Neural crest cell (in vitro differentiated cells): ENCODE data around the gene RPL35. TPM values are rescaled to one million over a fixed set of nuclear protein-coding genes. Genes with fewer than 3 reads are reported as not detected.

ENCODE experiments used
- DNase-seq: peaks from one replicate; pipeline ENCODE4 v3.0.0; 2021; ENCODE audit warnings: low read depth, mixed read lengths, low spot score
- H3K27ac Mint-ChIP-seq: one replicate; pipeline ENCODE4 v1.8.0; 2021; ENCODE audit warnings: mild to moderate bottlenecking, mixed read lengths; ENCODE audit not compliant: unreplicated experiment
- H3K27me3 Mint-ChIP-seq: 2 replicates; pipeline ENCODE4 v1.8.0; 2021; ENCODE audit warnings: low read depth, mild to moderate bottlenecking, mixed read lengths
- H3K36me3 Mint-ChIP-seq: 2 replicates; pipeline ENCODE4 v1.8.0; 2021; ENCODE audit warnings: low read depth, mild to moderate bottlenecking, mixed read lengths
- H3K4me1 Mint-ChIP-seq: 2 replicates; pipeline ENCODE4 v1.8.0; 2021; ENCODE audit warnings: mixed read lengths
- H3K4me3 Mint-ChIP-seq: one replicate; pipeline ENCODE4 v1.8.0; 2021; ENCODE audit warnings: mild to moderate bottlenecking, mixed read lengths
- H3K9me3 Mint-ChIP-seq: 2 replicates; pipeline ENCODE4 v1.8.0; 2021; ENCODE audit warnings: mixed read lengths
- total RNA-seq: library from RNA; stranded (reverse); gene quantifications from 2 replicates; pipeline ENCODE4 v1.2.1, GENCODE V29; 2021
- TF ChIP-seq, protein P1 (sequence below): fragments of 200-600 bp; sonication (generic); conservative IDR thresholded peaks from 2 replicates; pipeline ENCODE4 v1.5.0; 2021; ENCODE audit warnings: antibody characterized with exemption, mild to moderate bottlenecking

RPL35 gene
- total RNA-seq, 1 donor from 2014 or later: 1,588 TPM

DNA sequence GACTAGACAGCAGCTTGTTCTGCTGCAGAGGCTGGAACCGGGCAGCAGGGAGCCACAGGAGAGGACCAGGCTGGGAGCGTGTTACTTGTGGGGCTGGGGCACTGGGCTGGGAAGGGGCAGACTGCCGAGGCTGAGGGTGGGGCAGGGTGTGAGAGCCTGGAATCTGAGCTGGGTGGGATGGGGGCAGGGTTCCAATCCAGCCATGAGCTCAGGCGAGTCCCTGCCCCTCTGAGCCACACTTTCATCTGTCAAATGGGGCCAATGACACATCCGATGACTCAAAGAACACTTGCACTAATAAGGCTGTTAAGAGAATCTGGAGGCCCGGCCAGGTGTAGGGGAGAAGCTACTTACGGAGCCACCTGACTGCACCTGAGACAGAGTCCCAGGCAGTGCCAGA is 27.2 kb downstream of the RPL35 start:
- no peaks in the 10 kb centered on the region for H3K9me3 Mint-ChIP-seq
- no peak overlapping the region for H3K4me3 Mint-ChIP-seq
- H3K36me3 Mint-ChIP-seq: peaks cover 2% of the 10 kb centered on the region
- no peaks in the 10 kb centered on the region for H3K27me3 Mint-ChIP-seq
- peaks cover 3% of the 10 kb centered on the region for H3K4me1 Mint-ChIP-seq
- H3K27ac Mint-ChIP-seq: no peak overlapping the region
- no peak for DNase-seq
- TF ChIP-seq, protein P1, sequence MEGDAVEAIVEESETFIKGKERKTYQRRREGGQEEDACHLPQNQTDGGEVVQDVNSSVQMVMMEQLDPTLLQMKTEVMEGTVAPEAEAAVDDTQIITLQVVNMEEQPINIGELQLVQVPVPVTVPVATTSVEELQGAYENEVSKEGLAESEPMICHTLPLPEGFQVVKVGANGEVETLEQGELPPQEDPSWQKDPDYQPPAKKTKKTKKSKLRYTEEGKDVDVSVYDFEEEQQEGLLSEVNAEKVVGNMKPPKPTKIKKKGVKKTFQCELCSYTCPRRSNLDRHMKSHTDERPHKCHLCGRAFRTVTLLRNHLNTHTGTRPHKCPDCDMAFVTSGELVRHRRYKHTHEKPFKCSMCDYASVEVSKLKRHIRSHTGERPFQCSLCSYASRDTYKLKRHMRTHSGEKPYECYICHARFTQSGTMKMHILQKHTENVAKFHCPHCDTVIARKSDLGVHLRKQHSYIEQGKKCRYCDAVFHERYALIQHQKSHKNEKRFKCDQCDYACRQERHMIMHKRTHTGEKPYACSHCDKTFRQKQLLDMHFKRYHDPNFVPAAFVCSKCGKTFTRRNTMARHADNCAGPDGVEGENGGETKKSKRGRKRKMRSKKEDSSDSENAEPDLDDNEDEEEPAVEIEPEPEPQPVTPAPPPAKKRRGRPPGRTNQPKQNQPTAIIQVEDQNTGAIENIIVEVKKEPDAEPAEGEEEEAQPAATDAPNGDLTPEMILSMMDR: no peak

DNA sequence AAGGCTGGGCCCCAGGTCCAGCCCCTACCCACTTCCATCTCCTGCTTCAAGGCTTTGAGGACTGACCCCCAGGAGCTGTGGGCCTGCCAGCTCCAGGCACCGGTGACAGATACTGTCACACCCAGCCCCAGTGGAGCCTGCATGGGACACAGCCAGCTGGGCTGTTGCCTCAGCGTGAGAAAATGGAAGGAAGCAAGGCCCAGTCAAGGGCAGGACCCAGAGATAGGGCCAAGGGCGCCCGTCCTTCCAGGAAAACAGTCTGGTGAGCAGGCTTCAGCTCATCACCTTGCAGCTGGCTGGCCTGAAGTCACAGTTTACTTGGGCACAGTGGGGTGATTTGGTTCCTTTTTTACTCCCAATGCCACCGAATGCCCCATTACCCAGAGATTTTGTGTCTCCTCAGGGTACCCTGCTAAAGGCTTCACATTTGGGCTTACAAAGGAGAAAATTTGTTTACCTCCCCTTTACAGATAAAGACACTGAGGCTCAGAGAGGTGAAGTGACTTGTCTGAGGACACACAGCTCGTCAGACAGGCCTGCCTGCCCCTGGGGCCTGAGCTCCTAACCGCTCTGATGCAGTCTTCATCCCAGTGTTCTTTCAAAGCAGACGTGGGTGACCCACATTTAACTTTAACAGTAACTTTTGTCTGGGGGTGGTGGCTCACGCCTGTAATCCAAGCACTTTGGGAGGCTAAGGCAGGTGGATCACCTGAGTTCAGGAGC is 30.0 kb downstream of the RPL35 start:
- no peaks in the 10 kb centered on the region for H3K36me3 Mint-ChIP-seq
- TF ChIP-seq, protein P1: no peak
- no peak overlapping the region for H3K27ac Mint-ChIP-seq
- no peaks in the 10 kb centered on the region for H3K9me3 Mint-ChIP-seq
- H3K27me3 Mint-ChIP-seq: peaks cover 5% of the 10 kb centered on the region
- H3K4me1 Mint-ChIP-seq: peaks cover 3% of the 10 kb centered on the region
- DNase-seq: no peak
- no peak overlapping the region for H3K4me3 Mint-ChIP-seq

DNA sequence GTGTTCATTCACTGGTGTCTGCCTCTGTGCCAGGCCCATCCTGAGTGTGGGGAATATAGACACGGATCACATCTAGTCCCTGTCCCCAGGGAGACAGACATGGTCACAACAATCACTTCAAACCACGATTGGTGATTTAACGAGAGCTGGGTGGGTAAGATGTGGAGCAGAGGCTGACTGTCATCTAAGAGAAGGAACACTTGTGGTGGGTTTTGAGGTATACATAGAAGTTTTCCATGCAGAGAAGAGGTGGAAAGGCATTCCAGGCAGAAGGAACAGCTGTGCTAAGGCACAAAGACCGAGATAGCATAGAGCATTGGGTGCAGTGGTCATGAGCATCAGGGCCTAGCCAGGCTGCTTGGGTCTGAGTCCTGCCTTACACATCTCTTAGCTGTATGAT is 31.2 kb downstream of the RPL35 start:
- H3K4me1 Mint-ChIP-seq: peaks cover 3% of the 10 kb centered on the region
- peaks cover 5% of the 10 kb centered on the region for H3K27me3 Mint-ChIP-seq
- H3K4me3 Mint-ChIP-seq: no peak overlapping the region
- no peak overlapping the region for H3K27ac Mint-ChIP-seq
- H3K9me3 Mint-ChIP-seq: no peaks in the 10 kb centered on the region
- no peaks in the 10 kb centered on the region for H3K36me3 Mint-ChIP-seq
- DNase-seq: no peak
- TF ChIP-seq, protein P1: no peak

DNA sequence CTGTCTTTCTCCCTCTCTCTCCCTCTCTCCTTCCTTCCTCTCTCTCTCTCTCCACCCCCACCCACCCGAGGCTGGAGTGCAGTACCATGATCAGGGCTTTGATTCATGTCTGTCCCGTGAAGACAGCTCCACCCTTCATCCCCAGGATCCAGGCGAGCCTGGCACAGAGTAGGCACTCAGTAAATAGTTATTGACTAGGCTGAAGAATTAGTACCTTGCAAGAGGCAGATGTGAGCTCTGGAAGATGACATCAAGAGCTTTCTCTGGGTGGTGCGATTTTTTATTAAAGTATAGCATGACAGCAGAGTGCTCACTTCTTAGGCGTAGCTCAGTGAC is 32.5 kb downstream of the RPL35 start:
- no peak for DNase-seq
- H3K27ac Mint-ChIP-seq: no peak overlapping the region
- no peaks in the 10 kb centered on the region for H3K36me3 Mint-ChIP-seq
- H3K4me1 Mint-ChIP-seq: peaks cover 3% of the 10 kb centered on the region
- H3K9me3 Mint-ChIP-seq: no peaks in the 10 kb centered on the region
- TF ChIP-seq, protein P1: no peak
- H3K4me3 Mint-ChIP-seq: no peak overlapping the region
- peaks cover 5% of the 10 kb centered on the region for H3K27me3 Mint-ChIP-seq

DNA sequence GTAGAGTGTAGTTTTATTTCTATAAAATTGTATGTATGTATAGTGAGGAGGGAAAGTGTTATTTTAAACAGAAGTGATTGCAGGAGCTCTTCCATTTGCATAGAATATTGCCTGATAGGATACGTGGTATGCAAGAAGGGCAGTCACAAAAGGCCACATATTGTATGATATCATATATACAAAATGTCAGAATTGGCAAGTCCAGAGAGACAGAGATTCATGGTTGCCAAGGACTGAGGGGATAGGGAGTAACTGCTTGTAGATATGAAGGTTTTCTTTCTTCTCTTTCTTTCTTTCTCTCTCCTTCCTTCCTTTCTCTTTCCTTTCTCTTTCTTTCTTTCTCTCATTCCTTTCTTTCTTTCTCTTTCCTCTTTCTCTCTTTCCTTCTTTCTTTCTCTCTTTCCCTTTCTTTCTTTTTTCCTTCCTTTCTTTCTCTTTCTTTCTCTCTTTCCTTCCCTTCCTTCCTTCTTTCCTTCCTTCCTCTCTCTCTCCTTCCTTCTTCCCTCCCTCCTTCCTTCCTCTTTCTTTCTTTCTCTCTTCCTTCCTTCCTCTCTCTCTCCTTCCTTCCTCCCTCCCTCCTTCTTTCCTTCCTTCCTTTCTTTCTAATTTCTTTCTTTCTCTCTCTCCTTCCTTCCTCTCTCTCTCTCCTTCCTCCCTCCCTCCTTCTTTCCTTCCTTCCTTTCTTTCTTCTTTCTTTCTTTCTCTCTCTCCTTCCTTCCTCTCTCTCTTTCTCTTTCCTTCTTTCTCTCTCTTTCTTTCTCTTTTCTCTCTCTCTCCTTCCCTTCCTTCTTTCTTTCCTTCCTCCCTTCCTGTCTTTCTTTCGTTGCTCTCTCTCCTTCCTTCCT is 33.0 kb downstream of the RPL35 start:
- DNase-seq: no peak
- no peak overlapping the region for H3K27ac Mint-ChIP-seq
- peaks cover 3% of the 10 kb centered on the region for H3K4me1 Mint-ChIP-seq
- peaks cover 5% of the 10 kb centered on the region for H3K27me3 Mint-ChIP-seq
- H3K9me3 Mint-ChIP-seq: no peaks in the 10 kb centered on the region
- TF ChIP-seq, protein P1: no peak
- no peak overlapping the region for H3K4me3 Mint-ChIP-seq
- no peaks in the 10 kb centered on the region for H3K36me3 Mint-ChIP-seq
